ENCODE measurements around the gene CCM2. TPM values are rescaled to one million over a fixed set of nuclear protein-coding genes. Genes with fewer than 3 reads are reported as not detected.
A peak's percentile ranks its signal among the peaks of the same experiment; 100 is the strongest.
"Not testable (repeated sequence)": the region's sequence is repeated elsewhere in the genome, so short reads cannot be mapped to it uniquely, and the experiment has no call there.

Gene CCM2
- total RNA-seq, 2 experiments from 2014 or later, result 70.1 to 80.1 TPM

- intact Hi-C loops (cut with DNase I, micrococcal nuclease), result loop anchor here in 1 of 2 experiments (10.0 kb wide), 1 partner anchor 540 kb away; the partner anchor contains the start of gene NUDCD3
- not testable (repeated sequence) for DNase-seq; H3K27ac Mint-ChIP-seq; H3K9me3 Mint-ChIP-seq (ENCODE audit: low read depth); H3K27me3 Mint-ChIP-seq; H3K4me3 Mint-ChIP-seq; ATAC-seq
- Mint-ChIP-seq H3K36me3 (ENCODE audit: low read depth) (peaks cover 34% of the 10 kb centered on the region), H3K4me1 (peaks cover 75% of the 10 kb centered on the region)
- ChIA-PET POLR2A (interaction anchor here (0.7 kb wide), 1 partner anchor 38 kb away, joined by 3 read pairs; no protein-coding TSS in a partner anchor), CTCF (interaction anchor here (0.7 to 2.0 kb wide), 3 partner anchors 20 to 220 kb away, joined by 3 to 5 read pairs (median 4); no protein-coding TSS in a partner anchor)
These were observed 34.7 kb downstream of the CCM2 start for GRCh38 chr7:45034710-45035109.

GRCh38 chr7:45035371-45035770 lies 35.4 kb downstream of the CCM2 start:
- peaks cover 32% of the 10 kb centered on the region for H3K36me3 Mint-ChIP-seq (ENCODE audit: low read depth)
- peak overlapping the region; percentile 28 for H3K27ac Mint-ChIP-seq
- ChIA-PET POLR2A (interaction anchor here (0.6 to 1.7 kb wide), 4 partner anchors 30 to 53 kb away, joined by 3 to 7 read pairs (median 6); no protein-coding TSS in a partner anchor), CTCF (interaction anchor here (0.8 to 1.3 kb wide), 5 partner anchors 8 to 158 kb away, joined by 3 read pairs; no protein-coding TSS in a partner anchor)
- DNase-seq, result no peak
- intact Hi-C loops (cut with DNase I, micrococcal nuclease), result loop anchor here in 1 of 2 experiments (10.0 kb wide), 1 partner anchor 541 kb away; the partner anchor contains the start of gene NUDCD3
- ATAC-seq, result peak; percentile 12
- no peaks in the 10 kb centered on the region for H3K27me3 Mint-ChIP-seq
- H3K9me3 Mint-ChIP-seq (ENCODE audit: low read depth), result no peaks in the 10 kb centered on the region
- no peak overlapping the region for H3K4me3 Mint-ChIP-seq
- peaks cover 69% of the 10 kb centered on the region for H3K4me1 Mint-ChIP-seq

- H3K36me3 Mint-ChIP-seq (ENCODE audit: low read depth), result peaks cover 36% of the 10 kb centered on the region
- CTCF ChIA-PET, result interaction anchor here (0.8 to 1.5 kb wide), 8 partner anchors 8 to 158 kb away, joined by 3 to 4 read pairs (median 3); no protein-coding TSS in a partner anchor
- H3K9me3 Mint-ChIP-seq (ENCODE audit: low read depth), result no peaks in the 10 kb centered on the region
- ATAC-seq, result peak; percentile 36
- peaks cover 69% of the 10 kb centered on the region for H3K4me1 Mint-ChIP-seq
- H3K4me3 Mint-ChIP-seq, result peak overlapping the region; percentile 7
- POLR2A ChIA-PET, result interaction anchor here (0.6 to 1.7 kb wide), 3 partner anchors 31 to 54 kb away, joined by 4 to 7 read pairs (median 7); no protein-coding TSS in a partner anchor
- peak overlapping the region; percentile 83 for H3K27ac Mint-ChIP-seq
- peak; percentile 43 for DNase-seq
- intact Hi-C loops (cut with DNase I, micrococcal nuclease), result loop anchor here in 1 of 2 experiments (10.0 kb wide), 1 partner anchor 541 kb away; the partner anchor contains the start of gene NUDCD3
- H3K27me3 Mint-ChIP-seq, result no peaks in the 10 kb centered on the region
These were observed 35.9 kb downstream of the CCM2 start for GRCh38 chr7:45035893-45036292.

DNA sequence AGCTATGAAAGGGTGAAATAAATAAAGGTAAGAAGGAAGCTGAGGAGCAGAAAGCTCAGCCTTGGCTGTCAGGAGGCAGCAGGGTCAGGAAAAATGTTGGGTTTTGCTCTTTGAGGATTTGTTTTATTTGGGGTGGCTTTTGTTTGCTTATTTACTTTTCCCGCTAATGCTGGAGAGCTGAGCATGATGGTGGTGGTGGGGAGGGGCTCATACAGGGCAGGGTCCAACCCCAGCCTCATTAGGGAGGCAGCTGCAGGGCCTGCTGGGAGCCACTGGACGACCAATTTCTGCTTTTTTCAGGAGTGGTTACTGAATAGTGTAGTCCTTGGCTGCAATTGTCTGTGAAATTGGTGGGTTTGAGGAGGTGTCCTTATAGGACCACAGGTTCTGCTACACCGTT lies 36.3 kb downstream of the CCM2 start:
- Mint-ChIP-seq H3K9me3 (ENCODE audit: low read depth) (no peaks in the 10 kb centered on the region), H3K4me3 (peak overlapping the region; percentile 7), H3K4me1 (peaks cover 74% of the 10 kb centered on the region), H3K27me3 (no peaks in the 10 kb centered on the region), H3K36me3 (ENCODE audit: low read depth) (peaks cover 39% of the 10 kb centered on the region), H3K27ac (peak overlapping the region; percentile 83)
- intact Hi-C loops (cut with DNase I, micrococcal nuclease), result loop anchor here in 1 of 2 experiments (10.0 kb wide), 1 partner anchor 542 kb away; the partner anchor contains the start of gene NUDCD3
- ATAC-seq (no peak), DNase-seq (no peak)
- ChIA-PET POLR2A (interaction anchor here (1.7 kb wide), 1 partner anchor 35 kb away, joined by 7 read pairs; no protein-coding TSS in a partner anchor), CTCF (interaction anchor here (0.8 to 1.5 kb wide), 6 partner anchors 9 to 159 kb away, joined by 3 to 4 read pairs (median 3); no protein-coding TSS in a partner anchor)

DNA sequence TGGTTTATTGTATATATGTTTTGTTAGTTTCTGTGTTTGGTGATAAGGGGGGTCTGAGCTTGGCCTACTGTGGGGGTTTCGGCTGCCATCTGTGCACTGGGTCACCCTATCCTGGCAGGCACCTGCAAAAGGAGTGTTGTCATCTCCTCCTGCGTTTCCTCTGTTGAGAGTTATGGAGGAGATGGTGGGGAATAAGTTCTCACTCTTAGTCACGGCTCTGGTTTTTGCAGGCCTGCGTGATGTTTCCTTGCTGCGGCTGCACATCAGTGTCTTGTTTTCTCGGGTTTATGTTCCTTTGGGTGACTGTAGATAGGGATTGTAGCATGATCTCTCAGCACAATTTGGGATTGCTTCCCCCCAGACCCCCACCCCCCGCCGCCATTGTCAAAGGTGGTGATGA lies 36.8 kb downstream of the CCM2 start:
- Mint-ChIP-seq H3K36me3 (ENCODE audit: low read depth) (peaks cover 40% of the 10 kb centered on the region), H3K4me3 (peak overlapping the region; percentile 7), H3K4me1 (peaks cover 76% of the 10 kb centered on the region), H3K9me3 (ENCODE audit: low read depth) (no peaks in the 10 kb centered on the region), H3K27ac (peak overlapping the region; percentile 83), H3K27me3 (no peaks in the 10 kb centered on the region)
- peak; percentile 54 for DNase-seq
- ATAC-seq, result peak; percentile 65
- intact Hi-C loops (cut with DNase I, micrococcal nuclease), result loop anchor here in 1 of 2 experiments (10.0 kb wide), 1 partner anchor 542 kb away; the partner anchor contains the start of gene NUDCD3
- CTCF ChIA-PET, result interaction anchor here (1.1 to 1.5 kb wide), 3 partner anchors 14 to 63 kb away, joined by 3 to 4 read pairs (median 3); no protein-coding TSS in a partner anchor
- POLR2A ChIA-PET, result interaction anchor here (1.7 kb wide), 1 partner anchor 36 kb away, joined by 7 read pairs; no protein-coding TSS in a partner anchor

DNA sequence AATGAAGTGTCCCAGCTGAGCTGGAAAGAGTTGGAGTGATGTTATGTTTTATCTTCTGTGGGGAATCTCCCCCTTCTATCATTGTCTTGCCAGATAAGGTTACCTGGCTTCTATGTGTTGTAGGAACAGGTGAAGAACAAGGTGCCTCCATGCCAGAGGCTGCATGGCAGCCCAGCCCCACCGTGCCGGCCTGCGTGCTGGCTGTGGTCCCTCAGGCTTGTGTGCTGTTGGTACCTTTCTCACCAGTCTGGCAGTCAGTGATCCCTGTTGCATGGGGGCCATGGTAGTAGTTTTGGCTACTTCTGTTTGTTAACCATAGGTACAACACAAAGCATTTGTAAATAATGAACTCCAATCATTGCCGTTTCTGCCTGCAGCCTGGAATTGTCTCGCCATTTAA lies 37.9 kb downstream of the CCM2 start:
- no peak for ATAC-seq
- H3K4me3 Mint-ChIP-seq, result no peak overlapping the region
- intact Hi-C loops (cut with DNase I, micrococcal nuclease), result loop anchor here in 1 of 2 experiments (10.0 kb wide), 1 partner anchor 543 kb away; the partner anchor contains the start of gene NUDCD3
- H3K4me1 Mint-ChIP-seq, result peaks cover 74% of the 10 kb centered on the region
- CTCF ChIA-PET, result interaction anchor here (1.4 kb wide), 1 partner anchor 12 kb away, joined by 3 read pairs; no protein-coding TSS in a partner anchor
- peak overlapping the region; percentile 75 for H3K27ac Mint-ChIP-seq
- no peaks in the 10 kb centered on the region for H3K27me3 Mint-ChIP-seq
- peaks cover 42% of the 10 kb centered on the region for H3K36me3 Mint-ChIP-seq (ENCODE audit: low read depth)
- DNase-seq, result no peak
- no peaks in the 10 kb centered on the region for H3K9me3 Mint-ChIP-seq (ENCODE audit: low read depth)
- POLR2A ChIA-PET, result no interaction called here

DNA sequence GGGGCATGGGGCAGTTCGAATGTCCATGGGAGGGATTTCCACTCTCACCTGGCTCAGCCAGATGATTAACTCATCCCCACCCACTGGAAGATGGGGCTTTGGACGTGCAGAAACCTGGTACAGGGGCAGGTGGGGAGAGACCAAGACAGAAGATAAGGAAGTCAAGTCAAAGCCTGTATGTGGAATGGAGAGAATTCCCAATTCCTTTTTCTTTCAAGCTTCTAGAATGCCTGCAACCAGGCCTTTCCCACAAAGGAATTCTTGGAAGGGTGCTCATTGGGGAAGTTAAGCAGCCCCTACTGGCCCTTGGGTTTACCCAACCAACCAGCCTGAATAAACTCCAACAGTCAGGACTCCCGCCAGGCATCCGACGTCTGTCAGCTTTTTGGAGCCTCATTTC lies 39.1 kb downstream of the CCM2 start:
- intact Hi-C loops (cut with DNase I, micrococcal nuclease), result loop anchor here in 1 of 2 experiments (10.0 kb wide), 1 partner anchor 544 kb away; the partner anchor contains the start of gene NUDCD3
- Mint-ChIP-seq H3K4me3 (no peak overlapping the region), H3K9me3 (ENCODE audit: low read depth) (no peaks in the 10 kb centered on the region), H3K36me3 (ENCODE audit: low read depth) (peaks cover 50% of the 10 kb centered on the region), H3K27me3 (no peaks in the 10 kb centered on the region), H3K4me1 (peaks cover 67% of the 10 kb centered on the region), H3K27ac (peak overlapping the region; percentile 43)
- ChIA-PET CTCF (interaction anchor here (0.6 to 1.4 kb wide), 6 partner anchors 13 to 158 kb away, joined by 3 to 5 read pairs (median 3); no protein-coding TSS in a partner anchor), POLR2A (interaction anchor here (0.6 kb wide), 1 partner anchor 78 kb away, joined by 7 read pairs; no protein-coding TSS in a partner anchor)
- ATAC-seq (no peak), DNase-seq (no peak)

GRCh38 chr7:45044338-45044737 lies 44.3 kb downstream of the CCM2 start:
- Mint-ChIP-seq H3K27me3 (no peaks in the 10 kb centered on the region), H3K4me3 (no peak overlapping the region), H3K4me1 (peaks cover 46% of the 10 kb centered on the region), H3K9me3 (ENCODE audit: low read depth) (no peaks in the 10 kb centered on the region), H3K36me3 (ENCODE audit: low read depth) (peaks cover 56% of the 10 kb centered on the region), H3K27ac (peak overlapping the region; percentile 39)
- POLR2A ChIA-PET, result no interaction called here
- CTCF ChIA-PET, result no interaction called here
- ATAC-seq (no peak), DNase-seq (no peak)
- intact Hi-C loops (cut with DNase I, micrococcal nuclease), result no loop called here

DNA sequence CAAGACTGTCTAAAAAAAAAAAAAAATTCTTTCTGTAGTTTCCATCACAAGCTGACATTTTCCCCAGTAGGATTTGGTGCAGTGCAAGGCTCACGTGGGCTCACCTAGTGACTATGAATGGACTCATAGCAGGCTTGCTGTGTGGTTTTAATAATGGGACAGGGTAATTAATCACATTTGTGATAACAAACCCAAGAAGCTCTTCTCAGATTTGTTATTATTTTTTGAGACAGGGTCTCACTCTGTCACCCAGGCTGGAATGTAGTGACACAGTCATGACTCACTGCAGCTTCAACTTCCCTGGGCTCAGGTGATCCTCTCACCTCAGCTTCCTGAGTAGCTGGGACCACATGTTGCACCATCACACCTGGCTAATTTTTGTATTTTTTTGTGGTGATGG lies 48.7 kb downstream of the CCM2 start:
- Mint-ChIP-seq H3K27ac (peak overlapping the region; percentile 58), H3K4me1 (peaks cover 47% of the 10 kb centered on the region), H3K36me3 (ENCODE audit: low read depth) (peaks cover 43% of the 10 kb centered on the region), H3K4me3 (no peak overlapping the region), H3K9me3 (ENCODE audit: low read depth) (no peaks in the 10 kb centered on the region), H3K27me3 (no peaks in the 10 kb centered on the region)
- intact Hi-C loops (cut with DNase I, micrococcal nuclease), result no loop called here
- POLR2A ChIA-PET, result no interaction called here
- CTCF ChIA-PET, result interaction anchor here (0.6 to 0.9 kb wide), 2 partner anchors 47 to 48 kb away, joined by 3 to 5 read pairs; no protein-coding TSS in a partner anchor
- no peak for DNase-seq
- ATAC-seq, result peak; percentile 53

DNA sequence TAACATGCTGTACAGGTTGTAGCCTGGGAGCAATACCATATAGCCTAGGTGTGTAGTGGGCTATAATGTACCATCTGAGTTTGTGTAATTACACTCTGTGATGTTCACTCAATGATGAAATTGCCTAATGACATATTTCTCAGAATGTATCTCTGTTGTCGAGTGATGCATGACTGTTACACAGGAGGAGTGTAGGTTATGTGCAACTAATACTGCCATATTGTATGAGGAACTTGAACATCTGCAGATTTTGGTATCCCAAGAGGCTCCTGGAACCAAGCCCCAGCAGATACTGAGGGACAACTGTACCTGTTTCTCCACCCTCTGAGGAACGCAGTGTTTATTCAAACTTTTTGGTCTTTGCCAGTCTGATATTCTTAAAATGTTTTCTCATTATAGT lies 50.2 kb downstream of the CCM2 start:
- ChIA-PET POLR2A (no interaction called here), CTCF (interaction anchor here (1.2 kb wide), 1 partner anchor 14 kb away, joined by 3 read pairs; no protein-coding TSS in a partner anchor)
- no peaks in the 10 kb centered on the region for H3K27me3 Mint-ChIP-seq
- H3K9me3 Mint-ChIP-seq (ENCODE audit: low read depth), result no peaks in the 10 kb centered on the region
- intact Hi-C loops (cut with DNase I, micrococcal nuclease), result no loop called here
- no peak for DNase-seq
- peaks cover 39% of the 10 kb centered on the region for H3K36me3 Mint-ChIP-seq (ENCODE audit: low read depth)
- no peak for ATAC-seq
- H3K4me3 Mint-ChIP-seq, result no peak overlapping the region
- H3K4me1 Mint-ChIP-seq, result peaks cover 47% of the 10 kb centered on the region
- peak overlapping the region; percentile 66 for H3K27ac Mint-ChIP-seq

DNA sequence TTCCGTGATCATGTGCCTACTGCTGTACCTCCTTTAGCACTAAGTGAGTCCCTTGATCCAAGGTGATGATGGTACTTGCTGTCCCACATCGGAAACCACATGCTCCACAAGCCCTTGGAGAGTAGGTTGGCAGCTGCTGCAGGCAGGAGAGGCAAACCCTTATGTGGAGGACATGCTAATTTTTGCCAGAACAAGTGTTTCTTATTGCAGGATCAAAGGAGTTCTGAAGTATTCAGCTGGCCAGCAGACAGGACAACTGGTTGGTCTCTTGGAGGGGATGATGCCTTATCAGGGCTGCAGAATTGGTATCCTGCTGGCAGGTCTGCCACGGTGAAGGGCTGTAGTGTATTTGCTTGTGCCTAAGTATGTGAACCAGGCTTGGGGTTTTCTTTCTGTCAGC lies 52.0 kb downstream of the CCM2 start:
- peaks cover 54% of the 10 kb centered on the region for H3K4me1 Mint-ChIP-seq
- ATAC-seq (no peak), DNase-seq (no peak)
- no peaks in the 10 kb centered on the region for H3K27me3 Mint-ChIP-seq
- ChIA-PET POLR2A (no interaction called here), CTCF (interaction anchor here (1.0 to 2.7 kb wide), 3 partner anchors 13 to 78 kb away, joined by 3 to 7 read pairs (median 5); no protein-coding TSS in a partner anchor)
- H3K36me3 Mint-ChIP-seq (ENCODE audit: low read depth), result peaks cover 41% of the 10 kb centered on the region
- peak overlapping the region; percentile 38 for H3K27ac Mint-ChIP-seq
- intact Hi-C loops (cut with DNase I, micrococcal nuclease), result no loop called here
- no peak overlapping the region for H3K4me3 Mint-ChIP-seq
- H3K9me3 Mint-ChIP-seq (ENCODE audit: low read depth), result peaks cover 2% of the 10 kb centered on the region

All from activated CD4-positive, alpha-beta T cell treated with anti-CD3 and anti-CD28 coated beads for 36 hours (primary cell).